Caki2 (cell line): ENCODE results near the gene POLR1B. TPM values are rescaled to one million over a fixed set of nuclear protein-coding genes. Genes with fewer than 3 reads are reported as not detected.
A peak's percentile ranks its signal among the peaks of the same experiment; 100 is the strongest.

Source experiments
- DNase-seq: peaks from one replicate; pipeline ENCODE4 v3.0.0-alpha.2; 2015; ENCODE audit warnings: low read depth
- in situ Hi-C: cut with HindIII; loops from 2 replicates; pipeline ENCODE4 v1.10.0; 2016; ENCODE audit warnings: low sequenced_read_pairs, low pct_unique_long_range_greater_than_20kb, mixed read lengths
- total RNA-seq: library from RNA; depleted of rRNA; stranded (reverse); fragments of >200 nt; shearing (Covaris generic); gene quantifications from 2 replicates; pipeline ENCODE4 v1.2.3, GENCODE V29; 2014; ENCODE audit warnings: low replicate concordance; rRNA removed

The POLR1B gene
- total RNA-seq, 1 experiment from 2014 or later: 19.3 TPM

DNA sequence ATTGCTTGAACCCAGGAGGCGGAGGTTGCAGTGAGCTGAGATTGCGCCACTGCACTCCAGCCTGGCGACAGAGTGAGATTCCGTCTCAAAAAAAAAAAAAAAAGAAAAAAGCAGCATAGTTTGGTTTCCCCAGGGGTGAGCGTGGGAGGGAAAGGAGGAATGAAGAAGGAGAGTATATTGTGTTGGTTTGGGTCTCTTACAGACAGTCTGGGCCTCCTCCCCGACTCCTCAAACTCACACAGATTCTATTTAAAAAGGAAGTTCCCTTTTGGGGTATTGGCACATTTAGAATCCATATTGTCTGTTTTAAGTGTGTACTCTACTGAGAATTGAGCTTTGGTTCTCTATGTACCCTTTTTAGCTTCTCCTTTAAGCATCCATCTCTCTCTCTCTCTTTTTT is 76.1 kb downstream of the POLR1B start:
- DNase-seq: no peak
- in situ Hi-C loops: no loop called here

DNA sequence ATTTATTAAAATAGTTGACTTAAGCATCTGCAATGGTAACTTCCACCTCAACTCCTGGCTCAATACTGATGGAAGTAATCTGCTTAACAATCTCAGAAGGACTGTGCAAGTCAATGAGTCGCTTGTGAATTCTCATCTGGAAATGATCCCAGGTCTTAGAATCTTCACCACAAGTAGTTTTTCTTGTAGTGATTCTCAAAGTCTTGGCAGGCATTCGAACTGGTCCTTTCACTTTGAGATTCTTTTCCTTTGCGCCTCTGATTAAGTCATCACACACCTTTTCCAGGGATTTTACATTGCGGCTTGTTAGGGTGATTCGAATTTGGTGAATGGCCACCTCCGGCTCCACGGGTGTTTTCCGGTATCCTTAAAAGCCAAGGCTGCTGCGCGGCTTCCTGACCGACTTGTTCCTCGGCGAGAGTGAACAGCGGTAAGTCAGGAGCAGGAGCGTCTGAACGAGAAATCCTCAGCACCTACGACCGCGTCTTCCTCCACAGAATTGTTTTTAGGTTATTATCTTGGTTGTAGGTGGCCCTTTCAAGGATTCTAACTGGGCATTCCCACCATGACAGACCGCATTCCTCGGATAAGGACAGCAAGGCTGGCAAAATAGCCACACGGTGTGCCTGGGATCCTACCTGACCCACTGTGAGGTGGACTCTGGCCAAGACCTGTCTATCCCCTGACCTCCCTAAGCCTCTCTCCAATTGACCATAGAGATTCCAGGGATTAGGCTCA is 79.7 kb downstream of the POLR1B start:
- DNase-seq: no peak
- in situ Hi-C loops: no loop called here

DNA sequence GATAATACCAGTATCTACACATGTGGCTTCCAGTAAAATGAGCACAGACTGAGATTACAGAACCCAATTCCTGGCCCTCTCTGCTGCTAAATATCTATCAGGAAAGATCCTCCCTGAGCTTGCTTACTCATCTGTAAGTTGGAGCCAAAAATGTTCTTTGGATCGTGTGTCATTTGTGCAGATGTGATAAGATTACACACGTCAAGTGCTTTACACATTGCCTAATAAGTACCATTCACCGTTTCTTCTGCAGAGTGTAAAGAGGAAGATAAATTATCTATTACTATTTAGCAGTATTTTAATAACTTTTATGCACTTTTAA is 80.2 kb downstream of the POLR1B start:
- DNase-seq: no peak
- in situ Hi-C loops: no loop called here

DNA sequence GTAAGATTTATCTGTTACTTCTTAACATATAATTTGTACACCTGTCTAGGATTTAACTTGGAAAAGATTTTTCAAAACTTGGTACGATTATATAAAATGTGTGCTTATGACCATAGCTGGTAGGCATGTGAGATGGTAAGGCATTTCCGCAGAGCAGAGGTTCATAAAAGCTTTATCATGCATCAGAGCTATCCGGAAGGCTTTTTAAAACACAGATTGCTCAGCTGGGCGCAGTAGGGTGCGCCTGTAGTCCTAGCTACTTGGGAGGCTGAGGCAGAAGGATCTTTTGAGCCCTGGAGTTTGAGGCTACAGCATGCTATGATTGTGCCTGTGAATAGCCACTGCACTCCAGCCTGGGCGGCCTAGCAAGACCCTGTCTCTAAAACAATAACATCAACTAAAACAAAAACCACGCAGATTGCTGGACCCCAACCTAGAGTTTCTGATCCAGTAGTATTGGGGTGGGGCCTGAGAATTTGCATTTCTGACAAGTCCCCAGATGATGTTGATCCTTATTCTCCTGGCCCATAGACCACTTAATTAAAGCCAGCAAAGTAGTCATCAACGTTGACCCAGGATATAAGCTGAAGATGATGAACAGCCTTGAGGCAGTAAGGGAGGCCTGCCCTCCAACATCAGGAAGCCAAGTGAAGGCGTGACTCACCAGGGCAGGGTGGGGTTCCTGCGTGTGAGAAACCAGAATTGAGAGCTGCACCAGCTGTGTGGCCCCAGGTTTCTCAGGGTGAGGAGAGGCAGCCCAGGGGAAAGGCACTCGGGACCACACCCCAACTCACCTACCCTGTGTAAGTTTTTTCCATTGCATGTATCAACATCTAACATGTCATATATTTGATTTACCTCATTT is 81.9 kb downstream of the POLR1B start:
- peak; percentile 66 for DNase-seq
- in situ Hi-C loops: no loop called here

DNA sequence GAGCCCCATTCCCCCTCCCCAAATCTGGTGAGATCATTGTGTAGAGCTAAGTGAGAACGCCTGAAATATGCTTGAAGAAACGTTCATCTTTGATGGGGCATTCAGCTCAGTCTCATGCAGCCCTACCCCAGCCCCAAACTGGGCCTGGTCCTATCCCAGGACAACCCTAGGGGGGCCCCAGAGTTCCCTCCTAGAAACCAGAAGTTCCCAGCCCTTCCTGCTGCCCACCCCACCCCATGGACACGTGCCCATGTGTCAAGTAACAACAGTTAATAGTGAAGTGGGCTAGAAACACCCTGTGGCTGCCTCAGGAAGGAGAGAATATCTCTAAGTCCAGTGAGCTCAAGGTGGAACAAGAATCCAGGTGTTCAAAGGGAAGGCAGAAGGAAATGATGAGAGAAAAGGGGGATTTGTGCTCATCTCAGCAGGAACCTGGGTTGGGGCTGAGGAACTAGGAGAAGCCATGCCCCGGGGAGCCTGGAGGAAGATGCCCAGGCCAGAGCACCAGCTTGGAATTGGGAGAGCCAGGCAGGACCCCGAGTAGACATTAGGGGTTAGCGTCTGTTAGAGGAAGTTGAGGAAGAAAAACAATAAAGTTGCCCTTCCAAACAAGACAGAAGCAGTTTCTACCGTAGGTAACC is 83.3 kb downstream of the POLR1B start:
- in situ Hi-C loops: no loop called here
- DNase-seq: no peak

DNA sequence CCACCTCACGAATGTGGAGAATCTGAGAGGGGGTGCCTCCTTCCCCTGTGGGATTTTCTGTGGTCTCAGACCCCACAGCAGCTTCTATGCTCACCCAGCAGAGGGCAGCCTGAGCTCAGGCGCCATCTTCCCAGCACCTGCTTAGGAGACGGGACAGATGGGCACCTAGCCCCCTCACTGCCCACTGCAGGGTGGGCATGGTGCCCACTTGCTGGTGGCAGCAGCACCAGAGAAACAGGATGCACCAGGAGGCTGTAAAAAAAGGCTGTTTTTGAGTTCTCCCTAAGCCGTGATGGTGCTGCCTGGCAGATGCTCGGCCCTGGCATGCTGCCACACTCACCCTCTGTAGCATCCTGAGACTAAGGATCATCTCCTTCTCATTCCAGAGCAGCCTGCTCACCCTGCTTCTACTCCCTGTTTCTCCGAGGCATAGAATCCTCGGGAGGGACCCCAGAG is 84.4 kb downstream of the POLR1B start:
- in situ Hi-C loops: no loop called here
- DNase-seq: peak; percentile 82

Other genes with a start within 250 kb of the POLR1B start
- 0.81 and 13.0 TPM in 2 replicates for gene RGPD8, start 108.8 kb upstream of the POLR1B start, total RNA-seq
- 14.3 and 26.9 TPM in 2 replicates for gene TTL, start 60.3 kb upstream of the POLR1B start, total RNA-seq
- 26.0 and 36.0 TPM in 2 replicates for gene CHCHD5, start 42.1 kb downstream of the POLR1B start, total RNA-seq
- gene SLC20A1, start 103.5 kb downstream of the POLR1B start, total RNA-seq: 79.6 and 85.8 TPM in 2 replicates
- gene NT5DC4, start 178.6 kb downstream of the POLR1B start, total RNA-seq: not detected in 2 replicates
- 14.0 and 15.3 TPM in 2 replicates for gene CKAP2L, start 222.1 kb downstream of the POLR1B start, total RNA-seq
- gene IL1A, start 242.0 kb downstream of the POLR1B start, total RNA-seq: 1.0 and 1.8 TPM in 2 replicates